ENCODE measurements around the gene ELMOD1.

- TF ChIP-seq EZH2 (IDR thresholded peaks at IDR 0.05; ENCODE audit: borderline replicate concordance), result no peak
- TF ChIP-seq CTCF (IDR thresholded peaks at IDR 0.05; ENCODE audit: poor library complexity), result no peak
These were observed 657 bp downstream of the ELMOD1 start for GRCh38 chr11:107591378-107592230.
